CD14-positive monocyte (primary cell): ENCODE data around the gene AKAP6. TPM values are rescaled to one million over a fixed set of nuclear protein-coding genes. Genes with fewer than 3 reads are reported as not detected.

Experiments
- DNase-seq, 3 donors: peaks; one replicate each; pipeline ENCODE4 v3.0.0-alpha.2; 2011 to 2022
- H2AFZ ChIP-seq: 2 replicates; pipeline ENCODE4 v1.6.0; 2012; ENCODE audit warnings: mild to moderate bottlenecking, low read depth, low read length, inconsistent platforms; ENCODE audit not compliant: insufficient read depth, poor library complexity, severe bottlenecking
- H3K27ac ChIP-seq, 2 donors: 1 replicate in 1 of 2; 2 replicates in 1 of 2; pipeline ENCODE4 v1.5.1; 2012 to 2013; ENCODE audit warnings: low read length in 2 of 2, control low read depth in 1 of 2, inconsistent platforms in 1 of 2, low read depth in 1 of 2, mild to moderate bottlenecking in 1 of 2
- H3K27me3 ChIP-seq, 2 donors: one replicate each; pipeline versions ENCODE4 v1.6.0 to v1.6.1; 2011 to 2013; ENCODE audit warnings: low read length in 2 of 2; ENCODE audit not compliant: control insufficient read depth in 2 of 2, insufficient read depth in 2 of 2
- H3K36me3 ChIP-seq, 2 donors: replicated peaks in 1 of 2; 1 replicate in 1 of 2; 2 replicates in 1 of 2; pipeline versions ENCODE4 v1.5.1 to v1.6.1; 2012 to 2013; ENCODE audit warnings: low read length in 2 of 2, control low read depth in 1 of 2, inconsistent platforms in 1 of 2, mild to moderate bottlenecking in 1 of 2; ENCODE audit not compliant: insufficient read depth in 2 of 2, control insufficient read depth in 1 of 2
- H3K4me1 ChIP-seq, 2 donors: 1 replicate in 1 of 2; 2 replicates in 1 of 2; pipeline versions ENCODE4 v1.5.1 to v1.6.1; 2012 to 2013; ENCODE audit warnings: low read length in 2 of 2, control low read depth in 1 of 2, inconsistent platforms in 1 of 2, mild to moderate bottlenecking in 1 of 2, moderate library complexity in 1 of 2; ENCODE audit not compliant: insufficient read depth in 2 of 2, control insufficient read depth in 1 of 2
- H3K4me2 ChIP-seq: replicated peaks from 2 replicates; pipeline ENCODE3; 2012; ENCODE audit warnings: low read length, moderate library complexity, mild to moderate bottlenecking; ENCODE audit not compliant: poor library complexity, severe bottlenecking; ENCODE audit errors: extremely low read depth
- H3K4me3 ChIP-seq, 3 experiments: fragments of 200-600 bp in 1 of 3; sonication (generic) in 1 of 3; replicated peaks in 1 of 3; 1 replicate in 2 of 3; 2 replicates in 1 of 3; pipeline ENCODE4 v1.5.1; 2011 to 2013; ENCODE audit warnings: low read length in 3 of 3, mild to moderate bottlenecking in 3 of 3, control low read depth in 2 of 3, low read depth in 2 of 3, inconsistent platforms in 1 of 3, moderate library complexity in 1 of 3
- H3K79me2 ChIP-seq: 2 replicates; pipeline ENCODE4 v1.6.0; 2012; ENCODE audit warnings: mild to moderate bottlenecking, control low read depth, inconsistent platforms, low read length, moderate library complexity; ENCODE audit not compliant: insufficient read depth
- H3K9ac ChIP-seq: 2 replicates; pipeline ENCODE4 v1.6.0; 2017; ENCODE audit warnings: low read length, mild to moderate bottlenecking; ENCODE audit not compliant: insufficient read depth, poor library complexity, severe bottlenecking
- H3K9me3 ChIP-seq, 2 donors: replicated peaks in 1 of 2; 1 replicate in 1 of 2; 2 replicates in 1 of 2; pipeline versions ENCODE4 v1.5.1 to v1.6.1; 2012 to 2013; ENCODE audit warnings: low read length in 2 of 2, control low read depth in 1 of 2; ENCODE audit not compliant: control insufficient read depth in 1 of 2, insufficient read depth in 1 of 2
- H4K20me1 ChIP-seq: 2 replicates; pipeline ENCODE4 v1.6.0; 2012; ENCODE audit warnings: mild to moderate bottlenecking, low read length, control low read depth, moderate library complexity; ENCODE audit not compliant: insufficient read depth
- H3K27ac Mint-ChIP-seq, 7 donors: one replicate each; pipeline ENCODE4 v1.8.0; 2020; ENCODE audit warnings: mild to moderate bottlenecking in 7 of 7, mixed read lengths in 7 of 7, moderate library complexity in 6 of 7, inconsistent platforms in 2 of 7
- H3K27me3 Mint-ChIP-seq, 3 donors: one replicate each; pipeline ENCODE4 v1.8.0; 2021 to 2022; ENCODE audit warnings: low read depth in 3 of 3, mild to moderate bottlenecking in 3 of 3, mixed read lengths in 3 of 3, moderate library complexity in 3 of 3, inconsistent platforms in 1 of 3
- H3K36me3 Mint-ChIP-seq, 2 donors: one replicate each; pipeline ENCODE4 v1.8.0; 2020; ENCODE audit warnings: mixed read lengths in 2 of 2, inconsistent platforms in 1 of 2, mild to moderate bottlenecking in 1 of 2
- H3K4me1 Mint-ChIP-seq: one replicate; pipeline ENCODE4 v1.8.0; 2020; ENCODE audit warnings: mild to moderate bottlenecking, mixed read lengths
- H3K4me3 Mint-ChIP-seq, 2 donors: one replicate each; pipeline ENCODE4 v1.8.0; 2020; ENCODE audit warnings: mild to moderate bottlenecking in 2 of 2, mixed read lengths in 2 of 2, moderate library complexity in 1 of 2
- H3K9me3 Mint-ChIP-seq, 7 donors: one replicate each; pipeline ENCODE4 v1.8.0; 2020 to 2022; ENCODE audit warnings: mixed read lengths in 7 of 7, mild to moderate bottlenecking in 6 of 7, moderate library complexity in 6 of 7, inconsistent platforms in 2 of 7
- WGBS: methylation state at CpG from one replicate; pipeline ENCODE4 v1.1.5; 2013; ENCODE audit warnings: missing lambda C conversion rate; ENCODE audit not compliant: insufficient coverage; 5-methylcytosine and 5-hydroxymethylcytosine counted together
- intact Hi-C, 2 donors: fragments of 100-400 bp; cut with micrococcal nuclease; formaldehyde crosslinking; loops; one replicate each; pipeline versions ENCODE4 v1.15.0 to v1.15.1; 2023
- polyA plus RNA-seq, 3 donors: library from polyadenylated mRNA; depleted of rRNA in 1 of 3; unstranded in 2 of 3; stranded (reverse) in 1 of 3; fragments of 300-500 nt in 2 of 3; fragments of >200 nt in 1 of 3; fragmentation: Illumina TruSeq in 2 of 3; gene quantifications; 1 replicate in 2 of 3; 2 replicates in 1 of 3; pipeline ENCODE4 v1.2.3, GENCODE V29; 2012 to 2021
- TF ChIP-seq, protein P1 (sequence below): fragments of 200-600 bp; IDR thresholded peaks from one replicate; pipeline ENCODE4 v1.8.0; 2022; ENCODE audit warnings: antibody characterized with exemption, mild to moderate bottlenecking

The AKAP6 gene
- polyA plus RNA-seq, 3 donors = not detected

- H3K4me3 Mint-ChIP-seq = no peak overlapping the region
These were observed 8.7 kb downstream of the AKAP6 start for GRCh38 chr14:32337759-32338158.

DNA sequence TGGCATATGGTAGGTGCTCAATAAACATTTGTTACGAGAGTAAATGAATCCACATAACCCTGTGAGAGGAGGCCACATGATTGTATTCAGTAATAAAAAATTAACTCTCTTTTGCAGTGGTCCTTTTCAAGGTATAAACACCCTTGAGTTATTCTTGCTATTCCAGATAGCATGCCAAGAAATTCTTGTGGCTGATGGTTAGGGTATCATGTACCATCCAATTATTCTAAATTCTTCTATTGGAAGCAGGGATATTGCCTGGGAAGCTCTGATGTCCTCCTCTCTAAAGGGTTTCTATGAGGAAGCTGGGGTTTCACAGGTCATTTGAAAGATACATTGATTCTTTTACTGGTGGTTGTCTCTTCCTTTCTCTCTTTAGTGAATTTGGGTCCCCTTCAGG lies 10.1 kb downstream of the AKAP6 start:
- intact Hi-C loops = no loop called here
- TF ChIP-seq, protein P1, sequence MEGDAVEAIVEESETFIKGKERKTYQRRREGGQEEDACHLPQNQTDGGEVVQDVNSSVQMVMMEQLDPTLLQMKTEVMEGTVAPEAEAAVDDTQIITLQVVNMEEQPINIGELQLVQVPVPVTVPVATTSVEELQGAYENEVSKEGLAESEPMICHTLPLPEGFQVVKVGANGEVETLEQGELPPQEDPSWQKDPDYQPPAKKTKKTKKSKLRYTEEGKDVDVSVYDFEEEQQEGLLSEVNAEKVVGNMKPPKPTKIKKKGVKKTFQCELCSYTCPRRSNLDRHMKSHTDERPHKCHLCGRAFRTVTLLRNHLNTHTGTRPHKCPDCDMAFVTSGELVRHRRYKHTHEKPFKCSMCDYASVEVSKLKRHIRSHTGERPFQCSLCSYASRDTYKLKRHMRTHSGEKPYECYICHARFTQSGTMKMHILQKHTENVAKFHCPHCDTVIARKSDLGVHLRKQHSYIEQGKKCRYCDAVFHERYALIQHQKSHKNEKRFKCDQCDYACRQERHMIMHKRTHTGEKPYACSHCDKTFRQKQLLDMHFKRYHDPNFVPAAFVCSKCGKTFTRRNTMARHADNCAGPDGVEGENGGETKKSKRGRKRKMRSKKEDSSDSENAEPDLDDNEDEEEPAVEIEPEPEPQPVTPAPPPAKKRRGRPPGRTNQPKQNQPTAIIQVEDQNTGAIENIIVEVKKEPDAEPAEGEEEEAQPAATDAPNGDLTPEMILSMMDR = no peak
- no peak for DNase-seq
- H3K36me3 Mint-ChIP-seq = no peaks in the 10 kb centered on the region
- no peaks in the 10 kb centered on the region for H3K4me1 ChIP-seq
- H3K27me3 Mint-ChIP-seq = no peaks in the 10 kb centered on the region
- H3K9me3 Mint-ChIP-seq = peaks cover 0 to 5% (median 2%) of the 10 kb centered on the region in 7 donors
- no peaks in the 10 kb centered on the region for H3K4me1 Mint-ChIP-seq
- H3K4me2 ChIP-seq = no peak overlapping the region
- WGBS = no CpG with 5 or more reads among the region's 1 CpG
- H3K27me3 ChIP-seq = no peaks in the 10 kb centered on the region
- no peaks in the 10 kb centered on the region for H3K36me3 ChIP-seq
- no peak overlapping the region for H3K27ac ChIP-seq
- H3K9me3 ChIP-seq = no peaks in the 10 kb centered on the region
- H2AFZ ChIP-seq = no peak overlapping the region
- no peak overlapping the region for H3K4me3 ChIP-seq
- no peaks in the 10 kb centered on the region for H4K20me1 ChIP-seq
- H3K4me3 Mint-ChIP-seq = no peak overlapping the region
- H3K9ac ChIP-seq = no peak overlapping the region
- no peaks in the 10 kb centered on the region for H3K79me2 ChIP-seq
- no peak overlapping the region for H3K27ac Mint-ChIP-seq

More at GRCh38 chr14:32337759-32338158, 8.7 kb downstream of the AKAP6 start:
- no peaks in the 10 kb centered on the region for H3K36me3 ChIP-seq
- no peaks in the 10 kb centered on the region for H3K79me2 ChIP-seq
- H3K9me3 Mint-ChIP-seq = peaks cover 0 to 2% (median 0%) of the 10 kb centered on the region in 7 donors
- no CpG with 5 or more reads among the region's 1 CpG for WGBS
- H3K27me3 ChIP-seq = no peaks in the 10 kb centered on the region
- H2AFZ ChIP-seq = no peak overlapping the region
- H3K27me3 Mint-ChIP-seq = no peaks in the 10 kb centered on the region
- no peak overlapping the region for H3K9ac ChIP-seq
- no peaks in the 10 kb centered on the region for H3K4me1 ChIP-seq
- TF ChIP-seq, protein P1 = no peak
- no peak overlapping the region for H3K4me3 ChIP-seq
- H3K4me1 Mint-ChIP-seq = no peaks in the 10 kb centered on the region
- H3K4me2 ChIP-seq = no peak overlapping the region
- H4K20me1 ChIP-seq = no peaks in the 10 kb centered on the region
- H3K9me3 ChIP-seq = no peaks in the 10 kb centered on the region
- no peak overlapping the region for H3K27ac Mint-ChIP-seq
- no peak overlapping the region for H3K27ac ChIP-seq
- no peak for DNase-seq
- intact Hi-C loops = no loop called here
- H3K36me3 Mint-ChIP-seq = no peaks in the 10 kb centered on the region
